Activated T-helper 2 cell treated with anti-CD3 and anti-CD28 coated beads, Interferon-gamma antibody, Interleukin-2, Interleukin-4, amounts not matched to agents 10 μg/mL and 5 μg/mL and 100 μg/mL, durations not matched to agents 14 hours and 24 hours and 36 hours (primary cell): ENCODE measurements around the gene VPS45. TPM values are rescaled to one million over a fixed set of nuclear protein-coding genes. Genes with fewer than 3 reads are reported as not detected.

Source experiments
- total RNA-seq: library from RNA; stranded (reverse); gene quantifications from 2 replicates; pipeline ENCODE4 v1.2.3, GENCODE V29; 2022

Gene VPS45
- total RNA-seq, 1 donor from 2014 or later, result 21.9 TPM

Other genes starting within 250 kb of the VPS45 start
- gene BOLA1, start 168.2 kb upstream of the VPS45 start, total RNA-seq, result 23.6 and 26.6 TPM in 2 replicates
- gene SV2A, start 149.9 kb upstream of the VPS45 start, total RNA-seq, result 17.9 and 18.4 TPM in 2 replicates
- 109 and 113 TPM in 2 replicates for gene SF3B4, start 140.0 kb upstream of the VPS45 start, total RNA-seq
- 5.2 and 5.5 TPM in 2 replicates for gene MTMR11, start 130.9 kb upstream of the VPS45 start, total RNA-seq
- gene OTUD7B, start 57.0 kb upstream of the VPS45 start, total RNA-seq, result 26.1 and 28.2 TPM in 2 replicates
- gene PLEKHO1, start 82.1 kb downstream of the VPS45 start, total RNA-seq, result 29.3 and 31.2 TPM in 2 replicates
- 195 and 198 TPM in 2 replicates for gene ANP32E, start 168.3 kb downstream of the VPS45 start, total RNA-seq
- not detected in 2 replicates for gene CA14, start 190.0 kb downstream of the VPS45 start, total RNA-seq
- gene APH1A, start 201.2 kb downstream of the VPS45 start, total RNA-seq, result 103 and 105 TPM in 2 replicates
- 0.39 and 0.98 TPM in 2 replicates for gene C1orf54, start 205.0 kb downstream of the VPS45 start, total RNA-seq
- 4.2 TPM in 2 replicates for gene CIART, start 214.8 kb downstream of the VPS45 start, total RNA-seq
- gene MRPS21, start 226.1 kb downstream of the VPS45 start, total RNA-seq, result 80.7 and 83.4 TPM in 2 replicates